GM19467 (cell line): ENCODE data around the gene ARIH2.

Experiments
- ATAC-seq: cut with Tn5 transposase; IDR thresholded peaks from one replicate; pipeline ENCODE4 v1.9.1; 2021; ENCODE audit warnings: mild to moderate bottlenecking, moderate library complexity; ENCODE audit not compliant: unreplicated experiment

ARIH2 gene

GRCh38 chr3:48970586-48970985 lies 51.9 kb downstream of the ARIH2 start:
- no peak for ATAC-seq

DNA sequence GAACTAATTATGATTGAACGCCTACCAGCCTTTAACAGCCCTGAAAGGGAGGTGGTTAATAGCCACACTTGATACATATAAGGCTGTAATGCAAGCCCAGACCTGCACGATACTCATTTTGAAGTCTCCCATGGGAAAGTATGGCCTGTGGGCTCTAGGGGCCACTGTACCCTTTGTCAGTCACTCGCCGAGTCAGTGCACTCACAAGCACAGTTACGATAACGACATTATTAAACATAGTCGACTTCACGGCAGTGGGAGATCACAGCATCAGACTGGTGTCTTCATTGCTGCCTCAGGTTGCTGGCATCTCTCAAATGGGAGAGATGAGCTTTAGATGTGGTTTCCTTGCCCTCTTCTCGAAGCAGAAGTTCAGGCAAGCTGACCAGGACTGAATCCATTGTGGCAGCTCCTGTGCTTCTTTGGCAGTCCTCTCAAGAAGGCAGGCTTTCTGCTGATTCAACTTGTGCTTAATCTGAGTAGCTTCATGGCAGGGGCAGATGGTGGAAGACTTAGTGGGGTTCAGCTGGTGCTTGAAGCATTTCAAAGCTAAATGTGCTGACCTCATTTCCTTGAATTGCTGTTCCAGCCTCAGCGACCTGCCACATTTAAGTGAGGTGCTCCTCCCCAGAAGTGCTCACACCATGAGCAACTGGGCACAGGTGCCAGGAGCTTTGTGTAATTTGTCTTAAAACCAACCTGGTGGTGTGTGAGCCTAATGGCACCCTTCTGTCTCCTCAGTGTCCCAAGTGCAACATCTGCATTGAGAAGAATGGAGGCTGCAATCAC lies 55.6 kb downstream of the ARIH2 start:
- no peak for ATAC-seq

DNA sequence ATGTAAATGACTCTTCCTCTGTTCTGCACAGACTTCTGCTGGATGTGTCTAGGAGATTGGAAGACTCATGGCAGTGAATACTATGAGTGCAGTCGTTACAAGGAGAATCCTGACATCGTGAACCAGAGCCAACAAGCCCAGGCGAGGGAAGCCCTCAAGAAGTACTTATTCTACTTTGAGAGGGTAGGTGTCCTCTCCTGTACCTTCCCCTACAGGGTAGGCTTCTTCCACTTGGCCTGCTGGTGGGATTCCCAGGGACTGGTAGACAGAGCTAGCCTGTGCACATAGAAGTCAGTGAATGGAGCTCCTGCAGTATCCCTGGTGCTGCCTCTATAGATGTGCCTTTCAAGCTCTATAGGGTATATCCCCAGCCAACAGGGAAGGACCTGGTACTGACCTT lies 60.8 kb downstream of the ARIH2 start:
- ATAC-seq = no peak

- no peak for ATAC-seq
Measured at GRCh38 chr3:48980295-48980694, 61.7 kb downstream of the ARIH2 start.

DNA sequence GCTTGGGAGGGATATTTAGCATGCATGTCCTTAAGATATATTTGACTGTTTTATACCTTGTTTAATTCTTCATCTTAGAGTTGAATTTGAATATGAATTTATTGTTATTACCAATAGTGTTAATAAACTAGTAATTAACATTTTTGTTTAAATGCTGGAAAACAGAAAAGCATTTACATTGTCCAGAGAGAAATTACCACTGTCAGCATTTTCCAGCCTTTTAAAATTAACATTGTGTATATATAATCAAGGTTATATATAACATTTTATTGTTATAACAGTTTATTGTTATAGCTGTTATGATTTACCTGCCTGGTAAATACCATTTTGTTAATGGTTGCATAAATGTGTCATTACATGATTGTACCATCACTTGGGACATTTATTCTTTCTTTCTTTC lies 63.4 kb downstream of the ARIH2 start:
- no peak for ATAC-seq

GRCh38 chr3:48982686-48983085 lies 64.0 kb downstream of the ARIH2 start:
- ATAC-seq = no peak

DNA sequence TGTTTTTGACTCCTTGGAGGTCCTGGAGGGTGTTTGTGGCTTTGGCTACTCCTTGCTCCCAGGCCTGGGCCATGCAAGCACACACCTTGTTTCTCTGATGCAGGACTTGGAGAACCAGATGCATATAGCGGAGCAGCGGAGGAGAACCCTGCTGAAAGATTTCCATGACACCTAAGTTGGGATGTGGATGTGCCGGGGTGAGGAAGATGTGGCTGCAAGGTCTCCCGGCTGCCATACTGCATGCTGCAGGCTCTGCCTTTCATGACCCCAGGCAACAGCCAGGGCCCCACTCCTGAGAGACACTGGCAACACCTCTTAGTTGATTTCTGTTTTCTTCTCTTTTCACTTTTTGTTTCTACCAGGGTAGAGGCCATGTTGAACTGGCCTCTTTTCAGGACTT lies 64.5 kb downstream of the ARIH2 start:
- ATAC-seq = no peak

GRCh38 chr3:48984663-48985062 lies 66.0 kb downstream of the ARIH2 start:
- ATAC-seq = no peak

- no peak for ATAC-seq
Measured at GRCh38 chr3:48985831-48986376, 67.3 kb downstream of the ARIH2 start.

DNA sequence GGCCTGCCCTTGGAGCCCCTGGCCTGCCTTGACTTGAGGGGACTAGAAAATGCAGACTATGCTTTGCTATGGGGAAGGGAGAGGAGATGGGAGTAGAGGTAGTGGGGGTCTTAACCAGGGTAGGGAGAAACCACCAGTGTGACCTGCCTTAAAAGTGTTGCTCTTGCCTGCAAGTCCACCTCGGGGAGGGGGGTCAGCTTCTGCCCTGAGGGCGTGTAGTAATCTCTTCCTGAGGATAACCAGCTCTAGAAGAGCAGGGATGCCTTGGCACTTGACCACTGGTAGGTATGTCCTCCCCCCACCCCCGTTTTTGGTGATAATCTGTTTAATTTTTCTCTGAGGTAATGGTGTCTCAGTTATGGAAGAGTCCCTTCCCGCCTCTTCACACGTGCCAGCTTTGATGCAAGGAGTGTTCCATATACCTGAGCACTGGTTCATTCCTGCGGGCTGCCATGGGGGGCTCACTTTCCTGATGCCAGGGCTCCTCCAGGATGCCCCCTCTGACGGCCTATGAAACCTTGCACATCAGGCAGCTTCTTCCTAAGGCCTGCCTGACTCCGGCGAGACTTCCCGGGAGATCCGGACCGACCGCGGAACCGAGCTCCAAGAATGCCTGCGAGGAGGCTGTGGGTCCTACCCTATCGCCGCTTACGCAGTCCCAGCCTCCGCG lies 70.6 kb downstream of the ARIH2 start:
- ATAC-seq = no peak

DNA sequence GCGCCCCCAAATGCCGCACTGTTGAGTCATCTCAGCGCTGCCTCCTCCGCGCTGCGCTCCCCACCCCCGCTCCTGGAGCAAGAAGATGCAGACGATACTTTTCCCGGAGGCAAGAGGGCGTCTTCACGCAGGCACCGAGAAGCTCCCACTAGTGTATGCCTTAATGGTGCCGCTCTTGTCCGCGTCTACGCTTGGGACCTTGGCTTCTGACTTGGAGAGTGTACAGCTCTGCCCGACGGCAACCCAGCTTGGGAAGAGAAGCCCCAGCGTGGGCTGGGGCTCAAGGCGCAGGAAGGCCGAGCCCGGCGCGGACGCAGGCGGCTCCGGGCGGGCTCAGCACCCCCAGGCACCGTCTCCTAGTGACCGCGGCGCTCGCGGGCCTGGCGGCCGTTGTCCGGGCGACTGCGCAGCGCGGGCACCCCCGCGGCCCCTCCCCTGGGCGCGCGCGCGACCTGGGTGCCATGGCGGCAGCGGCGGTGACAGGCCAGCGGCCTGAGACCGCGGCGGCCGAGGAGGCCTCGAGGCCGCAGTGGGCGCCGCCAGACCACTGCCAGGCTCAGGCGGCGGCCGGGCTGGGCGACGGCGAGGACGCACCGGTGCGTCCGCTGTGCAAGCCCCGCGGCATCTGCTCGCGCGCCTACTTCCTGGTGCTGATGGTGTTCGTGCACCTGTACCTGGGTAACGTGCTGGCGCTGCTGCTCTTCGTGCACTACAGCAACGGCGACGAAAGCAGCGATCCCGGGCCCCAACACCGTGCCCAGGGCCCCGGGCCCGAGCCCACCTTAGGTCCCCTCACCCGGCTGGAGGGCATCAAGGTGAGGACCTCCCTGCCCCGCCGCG lies 71.4 kb downstream of the ARIH2 start, which contains the start of gene P4HTM:
P4HTM (plus strand) TSS at position 446 of the 840 bp plus-strand sequence; CDS start at position 462, 16 bp downstream.
- ATAC-seq = no peak

DNA sequence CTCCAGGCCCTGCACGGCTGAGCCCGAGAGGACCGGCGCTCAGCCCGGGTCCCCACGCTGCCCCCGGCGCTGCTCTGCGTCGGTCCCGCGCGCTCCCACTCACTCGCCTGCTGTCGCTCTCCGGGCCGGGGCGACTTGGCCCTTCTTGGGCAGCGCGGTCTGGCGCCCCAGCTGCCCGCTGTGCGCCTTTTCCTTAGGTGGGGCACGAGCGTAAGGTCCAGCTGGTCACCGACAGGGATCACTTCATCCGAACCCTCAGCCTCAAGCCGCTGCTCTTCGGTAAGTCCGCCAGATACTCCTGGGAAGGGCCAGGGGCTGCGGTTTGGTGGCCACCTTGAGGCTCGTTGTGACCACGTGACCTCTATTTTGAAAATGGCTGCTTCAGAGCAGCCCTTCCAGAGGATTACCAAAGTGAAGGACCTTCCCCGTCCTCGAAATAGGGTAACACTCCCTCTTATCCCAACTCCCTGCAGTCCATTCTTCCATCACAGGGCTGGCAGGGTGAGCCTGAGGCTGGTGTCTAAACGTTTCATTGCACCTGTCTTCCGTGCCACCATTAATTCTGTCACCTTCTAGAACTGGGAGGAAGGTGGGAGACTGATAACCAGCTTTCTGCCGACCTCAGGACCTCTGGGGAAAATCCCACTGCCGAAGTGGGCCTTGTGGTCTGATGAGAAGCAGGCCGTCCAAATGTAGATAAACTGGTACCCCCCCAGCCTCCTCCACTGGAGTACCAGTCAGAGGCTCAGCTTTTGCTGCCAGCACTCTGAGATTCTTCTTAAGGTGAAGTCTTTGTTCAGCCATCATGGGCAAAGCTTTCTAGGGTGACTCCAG lies 72.2 kb downstream of the ARIH2 start:
- no peak for ATAC-seq

GRCh38 chr3:48991851-48992545 lies 73.4 kb downstream of the ARIH2 start:
- ATAC-seq = no peak

- ATAC-seq = no peak
Measured at GRCh38 chr3:48993834-48994233, 75.2 kb downstream of the ARIH2 start.

DNA sequence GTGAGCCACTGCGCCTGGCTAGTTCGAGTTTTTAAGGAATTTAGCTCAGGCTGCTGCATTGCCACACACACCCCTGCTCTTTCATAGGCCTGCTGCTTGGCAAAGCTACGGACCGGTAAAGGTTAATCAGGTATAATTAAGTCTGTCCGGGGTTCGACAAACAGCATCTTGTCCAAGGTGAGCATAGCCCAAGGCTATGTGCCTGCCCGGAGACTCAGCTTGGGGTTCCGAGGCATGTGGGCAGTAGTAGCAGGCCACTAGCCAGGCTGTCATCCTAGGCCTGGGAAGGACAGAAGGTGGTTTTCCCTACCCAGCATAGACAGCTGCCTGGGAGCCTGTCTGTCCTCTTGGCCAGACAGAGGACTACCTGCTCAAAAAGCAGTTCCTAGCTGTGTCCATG lies 78.0 kb downstream of the ARIH2 start:
- ATAC-seq = no peak

- no peak for ATAC-seq
Measured at GRCh38 chr3:48997102-48997635, 78.5 kb downstream of the ARIH2 start.

GRCh38 chr3:48997714-48998637 lies 79.3 kb downstream of the ARIH2 start:
- no peak for ATAC-seq

DNA sequence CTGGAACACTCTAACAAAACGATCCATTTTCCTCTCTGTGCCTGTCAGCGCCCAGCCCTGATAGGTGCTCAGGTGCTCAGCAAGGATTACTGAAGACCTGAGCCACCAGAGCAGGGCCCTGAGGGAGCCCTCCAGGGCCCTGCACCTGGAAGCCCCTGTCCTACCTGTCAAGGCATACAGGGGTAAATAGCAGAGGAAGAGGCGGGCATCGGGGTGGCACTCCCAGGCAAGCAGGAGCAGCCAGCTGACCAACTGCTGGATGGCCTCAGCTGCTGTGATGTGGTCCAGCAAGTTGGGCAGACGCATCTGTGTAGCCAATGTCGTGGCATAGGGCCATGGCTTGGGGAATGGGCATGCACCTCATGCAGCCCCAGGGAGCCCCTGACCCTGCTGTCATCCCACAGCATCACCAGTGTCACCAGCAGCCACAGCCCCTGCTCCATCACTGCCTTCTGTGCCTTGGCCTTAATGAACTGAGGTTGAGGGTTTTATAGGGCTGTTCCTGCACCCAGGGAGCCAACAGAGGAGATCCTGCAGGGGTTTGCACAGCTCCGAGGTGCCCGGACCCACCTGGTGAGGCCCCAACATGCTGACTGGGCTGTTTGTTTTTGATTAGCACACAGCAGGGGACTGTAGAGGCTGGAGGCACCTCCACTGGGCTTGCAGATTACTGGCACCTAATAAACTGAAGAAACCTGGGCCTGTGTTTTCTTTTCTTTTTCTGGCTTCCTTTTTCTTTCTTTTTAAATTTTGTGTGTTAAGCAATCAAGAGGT lies 80.6 kb downstream of the ARIH2 start:
- ATAC-seq = no peak
